ENCODE data around the gene TGFBR3. TPM values are rescaled to one million over a fixed set of nuclear protein-coding genes. Genes with fewer than 3 reads are reported as not detected.

The TGFBR3 gene
- total RNA-seq = 7.2 and 7.9 TPM in 2 replicates

DNA sequence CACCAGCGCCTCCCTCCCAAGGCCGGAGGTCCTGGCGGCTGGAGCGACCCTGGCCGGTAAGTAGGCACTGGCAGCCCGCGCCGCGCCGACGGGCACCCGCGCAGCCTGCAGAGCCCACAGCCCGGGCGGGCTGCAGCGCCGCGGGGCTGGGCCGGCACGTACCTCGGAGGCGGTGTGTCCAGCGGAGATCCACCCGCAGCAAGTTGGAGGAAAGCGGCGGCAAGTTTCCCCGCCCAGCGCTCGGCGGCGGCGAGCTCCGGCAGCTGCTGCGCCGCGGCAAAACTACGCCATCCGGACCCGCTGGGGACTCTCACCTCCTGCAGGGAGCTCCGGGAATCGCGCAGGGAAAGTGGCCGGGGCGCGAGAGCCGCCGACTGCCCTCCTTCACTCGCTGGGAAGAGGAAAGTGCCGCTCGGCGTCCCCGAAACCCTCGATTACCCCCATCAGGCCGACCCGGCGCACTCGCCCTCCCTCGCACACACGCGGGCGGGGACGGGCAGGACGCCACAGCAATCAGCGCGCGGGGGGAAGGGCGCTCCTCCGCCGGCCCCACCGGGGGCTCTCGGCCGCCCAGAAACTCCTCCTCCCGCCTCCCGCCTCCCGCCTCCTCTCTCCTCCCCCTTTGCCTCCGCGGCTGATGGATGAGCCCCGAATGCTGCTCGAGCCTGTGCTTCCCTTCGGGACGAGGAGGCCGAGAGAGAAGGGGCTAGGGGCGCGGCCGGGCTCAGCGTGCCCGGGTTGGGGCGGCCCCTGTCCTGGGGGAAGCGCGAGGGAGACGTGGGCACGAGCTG lies at the start of gene TGFBR3:
TGFBR3 (minus strand) TSS at position 436 of the 791 bp plus-strand sequence. CDS start 24,620 bp downstream, outside the sequence.

Other genes starting within 250 kb of the TGFBR3 start
- gene BRDT, start 63.2 kb upstream of the TGFBR3 start, total RNA-seq = not detected in 2 replicates
- gene EPHX4, start 143.8 kb upstream of the TGFBR3 start, total RNA-seq = 1.0 and 1.7 TPM in 2 replicates
- not detected in 2 replicates for gene SETSIP, start 189.3 kb upstream of the TGFBR3 start, total RNA-seq
- 1.6 and 3.9 TPM in 2 replicates for gene BTBD8, start 194.2 kb upstream of the TGFBR3 start, total RNA-seq